Urinary bladder (tissue), 4 donors: ENCODE measurements around the gene CACNA2D3. TPM values are rescaled to one million over a fixed set of nuclear protein-coding genes. Genes with fewer than 3 reads are reported as not detected.
A peak's percentile ranks its signal among the peaks of the same experiment; 100 is the strongest.
"Not testable (repeated sequence)": the region's sequence is repeated elsewhere in the genome, so short reads cannot be mapped to it uniquely, and the experiment has no call there.

Source experiments
- DNase-seq: peaks from one replicate; pipeline ENCODE4 v3.0.0-alpha.2; 2015; ENCODE audit errors: extremely low spot score
- H3K27ac ChIP-seq: one replicate; pipeline ENCODE4 v1.5.1; 2013; ENCODE audit warnings: low read depth, mild to moderate bottlenecking, moderate library complexity
- H3K36me3 ChIP-seq: one replicate; pipeline ENCODE4 v1.6.1; 2013; ENCODE audit warnings: mild to moderate bottlenecking, moderate library complexity; ENCODE audit not compliant: insufficient read depth
- H3K4me1 ChIP-seq: one replicate; pipeline ENCODE4 v1.6.1; 2013; ENCODE audit warnings: mild to moderate bottlenecking, moderate library complexity; ENCODE audit not compliant: insufficient read depth
- H3K4me3 ChIP-seq: one replicate; pipeline ENCODE4 v1.5.1; 2013; ENCODE audit warnings: low read depth, low read length
- WGBS: extraction: QIAGEN DNeasy Blood & Tissue Kit; methylation state at CpG from one replicate; pipeline ENCODE4 v1.1.7; 2013; 5-methylcytosine and 5-hydroxymethylcytosine counted together
- polyA plus RNA-seq: library from polyadenylated mRNA; stranded (reverse); fragments of 200-250 nt; gene quantifications from one replicate; pipeline ENCODE4 v1.2.3, GENCODE V29; 2013
- total RNA-seq: library from RNA; depleted of rRNA; stranded (reverse); fragments of >200 nt; gene quantifications from one replicate; pipeline ENCODE4 v1.2.3, GENCODE V29; 2014
- donor health status: healthy with polysubstance abuse.
- donor health status: healthy.

CACNA2D3 gene
- 1.7 TPM for total RNA-seq
- polyA plus RNA-seq = 0.57 TPM

- Histone ChIP-seq H3K4me1 (no peaks in the 10 kb centered on the region), H3K4me3 (peak within 1 kb of the TSS; percentile 52), H3K27ac (no peak within 1 kb of the TSS), H3K36me3 (no peaks in the 10 kb centered on the region)
- WGBS = under 1% methylated on average over 97 of the region's 100 CpGs
- DNase-seq = no peak
These were observed at the start of gene CACNA2D3 for GRCh38 chr3:54122324-54123002. Gene CACNA2D3, plus strand, starts transcription at chr3:54122552.

- no peaks in the 10 kb centered on the region for H3K4me1 ChIP-seq
- no peaks in the 10 kb centered on the region for H3K36me3 ChIP-seq
- 85% methylated on average over 4 of the region's 4 CpGs for WGBS
- DNase-seq = no peak
- no peak overlapping the region for H3K27ac ChIP-seq
- H3K4me3 ChIP-seq = no peak overlapping the region
These were observed 49.0 kb upstream of the CACNA2D3 start for GRCh38 chr3:54073386-54073785.

GRCh38 chr3:54079314-54079713, 43.0 kb upstream of the CACNA2D3 start:
- no peak for DNase-seq
- no peaks in the 10 kb centered on the region for H3K4me1 ChIP-seq
- no peak overlapping the region for H3K27ac ChIP-seq
- no peaks in the 10 kb centered on the region for H3K36me3 ChIP-seq
- no peak overlapping the region for H3K4me3 ChIP-seq
- WGBS = 46% methylated on average over 4 of the region's 4 CpGs

GRCh38 chr3:54079730-54080325, 42.5 kb upstream of the CACNA2D3 start:
- H3K27ac ChIP-seq = no peak overlapping the region
- H3K4me3 ChIP-seq = no peak overlapping the region
- 54% methylated on average over 9 of the region's 9 CpGs for WGBS
- DNase-seq = no peak
- no peaks in the 10 kb centered on the region for H3K36me3 ChIP-seq
- H3K4me1 ChIP-seq = no peaks in the 10 kb centered on the region

- Histone ChIP-seq H3K4me1 (no peaks in the 10 kb centered on the region), H3K36me3 (no peaks in the 10 kb centered on the region), H3K4me3 (no peak overlapping the region), H3K27ac (no peak overlapping the region)
- WGBS = 60% methylated on average over 4 of the region's 4 CpGs
- no peak for DNase-seq
These were observed 38.4 kb upstream of the CACNA2D3 start for GRCh38 chr3:54083921-54084320.

- H3K27ac ChIP-seq = no peak overlapping the region
- H3K4me3 ChIP-seq = no peak overlapping the region
- no peaks in the 10 kb centered on the region for H3K36me3 ChIP-seq
- WGBS = 61% methylated on average over 6 of the region's 6 CpGs
- H3K4me1 ChIP-seq = no peaks in the 10 kb centered on the region
- no peak for DNase-seq
These were observed 36.4 kb upstream of the CACNA2D3 start for GRCh38 chr3:54085936-54086335.

GRCh38 chr3:54086652-54087405, 35.5 kb upstream of the CACNA2D3 start:
- 76% methylated on average over 8 of the region's 8 CpGs for WGBS
- no peak for DNase-seq
- no peak overlapping the region for H3K4me3 ChIP-seq
- H3K36me3 ChIP-seq = no peaks in the 10 kb centered on the region
- H3K4me1 ChIP-seq = no peaks in the 10 kb centered on the region
- no peak overlapping the region for H3K27ac ChIP-seq

- Histone ChIP-seq H3K4me1 (no peaks in the 10 kb centered on the region), H3K27ac (no peak overlapping the region), H3K4me3 (no peak overlapping the region), H3K36me3 (no peaks in the 10 kb centered on the region)
- no peak for DNase-seq
- WGBS = 14% methylated on average over 54 of the region's 54 CpGs
These were observed 34.6 kb upstream of the CACNA2D3 start for GRCh38 chr3:54087581-54088410.

GRCh38 chr3:54093491-54094248, 28.7 kb upstream of the CACNA2D3 start:
- H3K27ac ChIP-seq = no peak overlapping the region
- no peaks in the 10 kb centered on the region for H3K4me1 ChIP-seq
- 83% methylated on average over 5 of the region's 5 CpGs for WGBS
- no peaks in the 10 kb centered on the region for H3K36me3 ChIP-seq
- DNase-seq = no peak
- no peak overlapping the region for H3K4me3 ChIP-seq

- Histone ChIP-seq H3K36me3 (no peaks in the 10 kb centered on the region), H3K4me1 (no peaks in the 10 kb centered on the region), H3K27ac (no peak overlapping the region), H3K4me3 (no peak overlapping the region)
- no peak for DNase-seq
- WGBS = 65% methylated on average over 3 of the region's 3 CpGs
These were observed 27.4 kb upstream of the CACNA2D3 start for GRCh38 chr3:54094926-54095325.

GRCh38 chr3:54099381-54099780, 23.0 kb upstream of the CACNA2D3 start:
- H3K4me1 ChIP-seq = no peaks in the 10 kb centered on the region
- no peak for DNase-seq
- 65% methylated on average over 1 of the region's 1 CpG for WGBS
- no peaks in the 10 kb centered on the region for H3K36me3 ChIP-seq
- H3K27ac ChIP-seq = no peak overlapping the region
- H3K4me3 ChIP-seq = no peak overlapping the region

- WGBS = 65% methylated on average over 11 of the region's 11 CpGs
- no peak for DNase-seq
- H3K36me3 ChIP-seq = no peaks in the 10 kb centered on the region
- H3K27ac ChIP-seq = no peak overlapping the region
- H3K4me1 ChIP-seq = no peaks in the 10 kb centered on the region
- no peak overlapping the region for H3K4me3 ChIP-seq
These were observed 18.3 kb upstream of the CACNA2D3 start for GRCh38 chr3:54104084-54104483.

- WGBS = 92% methylated on average over 4 of the region's 4 CpGs
- H3K36me3 ChIP-seq, H3K4me1 ChIP-seq, H3K4me3 ChIP-seq, H3K27ac ChIP-seq, DNase-seq: not testable (repeated sequence)
These were observed 6.2 kb upstream of the CACNA2D3 start for GRCh38 chr3:54116129-54116528.
